H9 (cell line): Measurements from ENCODE around the gene KCNH1. TPM values are rescaled to one million over a fixed set of nuclear protein-coding genes. Genes with fewer than 3 reads are reported as not detected.

Experiments used
- DNase-seq: peaks from one replicate; pipeline ENCODE4 v3.0.0-alpha.2; 2017
- H2AFZ ChIP-seq: one replicate; pipeline ENCODE4 v1.6.1; 2013; ENCODE audit warnings: mild to moderate bottlenecking, low read length, control low read depth, moderate library complexity
- H2AK5ac ChIP-seq: 2 replicates; pipeline ENCODE4 v1.6.1; 2013; ENCODE audit warnings: low read length, control low read depth, mixed read lengths; ENCODE audit not compliant: insufficient read length
- H2BK120ac ChIP-seq: one replicate; pipeline ENCODE4 v1.6.1; 2013; ENCODE audit warnings: low read depth, mild to moderate bottlenecking, low read length, control low read depth, inconsistent platforms; ENCODE audit not compliant: poor library complexity, severe bottlenecking
- H2BK12ac ChIP-seq: 2 replicates; pipeline ENCODE4 v1.6.1; 2013; ENCODE audit warnings: low read length, control low read depth, mixed read lengths, low read depth; ENCODE audit not compliant: insufficient read length
- H2BK15ac ChIP-seq: 2 replicates; pipeline ENCODE4 v1.6.1; 2013; ENCODE audit warnings: low read depth, low read length, control low read depth
- H2BK20ac ChIP-seq: one replicate; pipeline ENCODE4 v1.6.1; 2013; ENCODE audit warnings: low read depth, mild to moderate bottlenecking, low read length, control low read depth, inconsistent platforms; ENCODE audit not compliant: poor library complexity, severe bottlenecking
- H2BK5ac ChIP-seq: 2 replicates; pipeline ENCODE4 v1.6.1; 2013; ENCODE audit warnings: low read length, control low read depth, mixed read lengths; ENCODE audit not compliant: insufficient read length
- H3K14ac ChIP-seq: 2 replicates; pipeline ENCODE4 v1.6.1; 2013; ENCODE audit warnings: low read length, control low read depth; ENCODE audit not compliant: insufficient read depth
- H3K18ac ChIP-seq: 2 replicates; pipeline ENCODE4 v1.6.1; 2013; ENCODE audit warnings: low read depth, mild to moderate bottlenecking, mixed read lengths, low read length, control low read depth; ENCODE audit not compliant: insufficient read length
- H3K23ac ChIP-seq: 2 replicates; pipeline ENCODE4 v1.6.1; 2013; ENCODE audit warnings: low read length, control low read depth, mixed read lengths, low read depth; ENCODE audit not compliant: insufficient read length
- H3K23me2 ChIP-seq: 2 replicates; pipeline ENCODE4 v1.6.1; 2013; ENCODE audit warnings: low read depth, mild to moderate bottlenecking, mixed read lengths, low read length, control low read depth; ENCODE audit not compliant: insufficient read length, poor library complexity, severe bottlenecking
- H3K27ac ChIP-seq: 2 replicates; pipeline ENCODE4 v1.5.1; 2013; ENCODE audit warnings: low read length, control low read depth, mixed read lengths, low read depth; ENCODE audit not compliant: insufficient read length
- H3K27me3 ChIP-seq: 2 replicates; pipeline ENCODE4 v1.6.1; 2013; ENCODE audit warnings: low read length, control low read depth, inconsistent platforms; ENCODE audit not compliant: insufficient read depth
- H3K4ac ChIP-seq: 2 replicates; pipeline ENCODE4 v1.6.1; 2013; ENCODE audit warnings: low read depth, mild to moderate bottlenecking, control low read depth, inconsistent platforms, low read length, moderate library complexity
- H3K4me1 ChIP-seq: 2 replicates; pipeline ENCODE4 v1.6.1; 2013; ENCODE audit warnings: low read length, control low read depth, inconsistent platforms; ENCODE audit not compliant: insufficient read depth
- H3K4me2 ChIP-seq: 2 replicates; pipeline ENCODE4 v1.6.1; 2013; ENCODE audit warnings: low read length, control low read depth, mixed read lengths; ENCODE audit not compliant: insufficient read length, insufficient read depth
- H3K56ac ChIP-seq: 2 replicates; pipeline ENCODE4 v1.6.1; 2013; ENCODE audit warnings: low read depth, mild to moderate bottlenecking, mixed read lengths, low read length, control low read depth; ENCODE audit not compliant: insufficient read length
- H3K79me1 ChIP-seq: 2 replicates; pipeline ENCODE4 v1.6.1; 2013; ENCODE audit warnings: low read depth, mild to moderate bottlenecking, moderate library complexity, low read length, control low read depth, inconsistent platforms; ENCODE audit not compliant: insufficient read depth, poor library complexity, severe bottlenecking
- H3K79me2 ChIP-seq: 2 replicates; pipeline ENCODE4 v1.6.1; 2013; ENCODE audit warnings: low read length, control low read depth, inconsistent platforms; ENCODE audit not compliant: insufficient read depth
- H3K9ac ChIP-seq: 2 replicates; pipeline ENCODE4 v1.6.1; 2013; ENCODE audit warnings: low read length, control low read depth, mixed read lengths; ENCODE audit not compliant: insufficient read length; ENCODE audit errors: extremely low read depth
- H3K9me3 ChIP-seq: one replicate; pipeline ENCODE4 v1.6.1; 2013; ENCODE audit warnings: low read depth, low read length, inconsistent platforms; ENCODE audit not compliant: control insufficient read depth
- H3T11ph ChIP-seq: one replicate; pipeline ENCODE4 v1.6.1; 2013; ENCODE audit warnings: mild to moderate bottlenecking, low read length, control low read depth, inconsistent platforms
- H4K20me1 ChIP-seq: one replicate; pipeline ENCODE4 v1.6.1; 2013; ENCODE audit not compliant: control insufficient read depth, insufficient read length, insufficient read depth
- H4K5ac ChIP-seq: 2 replicates; pipeline ENCODE4 v1.6.1; 2013; ENCODE audit warnings: low read depth, mild to moderate bottlenecking, mixed read lengths, low read length, control low read depth; ENCODE audit not compliant: insufficient read length
- H4K8ac ChIP-seq: replicated peaks from 2 replicates; pipeline ENCODE4 v1.6.1; 2013; ENCODE audit warnings: low read length, control low read depth, mixed read lengths, low read depth; ENCODE audit not compliant: insufficient read length
- H4K91ac ChIP-seq: 2 replicates; pipeline ENCODE4 v1.6.1; 2013; ENCODE audit warnings: low read depth, mild to moderate bottlenecking, moderate library complexity, mixed read lengths, low read length, control low read depth; ENCODE audit not compliant: insufficient read length
- H3K27ac Mint-ChIP-seq, 3 experiments: 2 replicates in 2 of 3; 3 replicates in 1 of 3; pipeline ENCODE4 v1.8.0; 2020 to 2021; ENCODE audit warnings: mixed read lengths in 3 of 3, mild to moderate bottlenecking in 1 of 3, moderate library complexity in 1 of 3
- H3K27me3 Mint-ChIP-seq: 2 replicates; pipeline ENCODE4 v1.8.0; 2021; ENCODE audit warnings: low read depth, mild to moderate bottlenecking, moderate library complexity, mixed read lengths
- H3K36me3 Mint-ChIP-seq, 3 experiments: 2 replicates in 2 of 3; 3 replicates in 1 of 3; pipeline ENCODE4 v1.8.0; 2020 to 2021; ENCODE audit warnings: low read depth in 3 of 3, mixed read lengths in 3 of 3; ENCODE audit not compliant: insufficient read depth in 1 of 3
- H3K4me1 Mint-ChIP-seq, 2 experiments: 2 replicates each; pipeline ENCODE4 v1.8.0; 2020; ENCODE audit warnings: mixed read lengths in 2 of 2
- H3K4me3 Mint-ChIP-seq, 2 experiments: 2 replicates in 1 of 2; 3 replicates in 1 of 2; pipeline ENCODE4 v1.8.0; 2020 to 2021; ENCODE audit warnings: mild to moderate bottlenecking in 2 of 2, mixed read lengths in 2 of 2, moderate library complexity in 1 of 2
- H3K9me3 Mint-ChIP-seq, 2 experiments: 2 replicates in 1 of 2; 3 replicates in 1 of 2; pipeline ENCODE4 v1.8.0; 2020; ENCODE audit warnings: mild to moderate bottlenecking in 2 of 2, mixed read lengths in 2 of 2, moderate library complexity in 1 of 2
- whole genome bisulfite sequencing: extraction: QIAGEN DNeasy Blood & Tissue Kit; methylation state at CpG from one replicate; pipeline ENCODE4 v1.1.7; 2013; ENCODE audit warnings: missing lambda C conversion rate, low lambda C conversion rate, mixed read lengths; ENCODE audit not compliant: insufficient read length; ENCODE audit errors: extremely low coverage; 5-methylcytosine and 5-hydroxymethylcytosine counted together
- total RNA-seq: library from RNA; stranded (reverse); gene quantifications from 2 replicates; pipeline ENCODE4 v1.2.1, GENCODE V29; 2021
- TF ChIP-seq, protein P1 (sequence below): fragments of 200-600 bp; sonication (generic); conservative IDR thresholded peaks from 3 replicates; pipeline ENCODE4 v1.8.0; 2021; ENCODE audit warnings: antibody characterized with exemption, mild to moderate bottlenecking

KCNH1 gene
- total RNA-seq, 1 experiment from 2014 or later, result 0.11 TPM

GRCh38 chr1:210882414-210883221 lies 251.3 kb downstream of the KCNH1 start:
- H4K91ac ChIP-seq, result no peak overlapping the region
- H3K79me2 ChIP-seq, result no peaks in the 10 kb centered on the region
- no peak overlapping the region for H2BK120ac ChIP-seq
- H4K20me1 ChIP-seq, result no peaks in the 10 kb centered on the region
- Mint-ChIP-seq H3K27me3 (peaks cover 1% of the 10 kb centered on the region; the same call in 1 of the 2 replicates), H3K27ac (no peak overlapping the region; a peak in 1 of 7 replicates), H3K9me3 (no peaks in the 10 kb centered on the region; a peak in 2 of 5 replicates), H3K4me3 (no peak overlapping the region), H3K4me1 (peaks cover 13 to 16% of the 10 kb centered on the region in 2 experiments), H3K36me3 (peaks cover 0 to 2% (median 0%) of the 10 kb centered on the region in 3 experiments; a peak in 2 of 7 replicates)
- WGBS, result no CpG with 5 or more reads among the region's 8 CpGs
- no peak for DNase-seq
- no peak overlapping the region for H2BK12ac ChIP-seq
- TF ChIP-seq, protein P1, sequence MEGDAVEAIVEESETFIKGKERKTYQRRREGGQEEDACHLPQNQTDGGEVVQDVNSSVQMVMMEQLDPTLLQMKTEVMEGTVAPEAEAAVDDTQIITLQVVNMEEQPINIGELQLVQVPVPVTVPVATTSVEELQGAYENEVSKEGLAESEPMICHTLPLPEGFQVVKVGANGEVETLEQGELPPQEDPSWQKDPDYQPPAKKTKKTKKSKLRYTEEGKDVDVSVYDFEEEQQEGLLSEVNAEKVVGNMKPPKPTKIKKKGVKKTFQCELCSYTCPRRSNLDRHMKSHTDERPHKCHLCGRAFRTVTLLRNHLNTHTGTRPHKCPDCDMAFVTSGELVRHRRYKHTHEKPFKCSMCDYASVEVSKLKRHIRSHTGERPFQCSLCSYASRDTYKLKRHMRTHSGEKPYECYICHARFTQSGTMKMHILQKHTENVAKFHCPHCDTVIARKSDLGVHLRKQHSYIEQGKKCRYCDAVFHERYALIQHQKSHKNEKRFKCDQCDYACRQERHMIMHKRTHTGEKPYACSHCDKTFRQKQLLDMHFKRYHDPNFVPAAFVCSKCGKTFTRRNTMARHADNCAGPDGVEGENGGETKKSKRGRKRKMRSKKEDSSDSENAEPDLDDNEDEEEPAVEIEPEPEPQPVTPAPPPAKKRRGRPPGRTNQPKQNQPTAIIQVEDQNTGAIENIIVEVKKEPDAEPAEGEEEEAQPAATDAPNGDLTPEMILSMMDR, result no peak
- H3K79me1 ChIP-seq, result no peaks in the 10 kb centered on the region
- no peak overlapping the region for H3T11ph ChIP-seq
- no peak overlapping the region for H4K8ac ChIP-seq
- no peak overlapping the region for H2BK20ac ChIP-seq
- no peaks in the 10 kb centered on the region for H3K9me3 ChIP-seq
- no peak overlapping the region for H2BK5ac ChIP-seq
- H3K14ac ChIP-seq, result no peak overlapping the region
- no peak overlapping the region for H2BK15ac ChIP-seq
- H3K9ac ChIP-seq, result no peak overlapping the region
- H3K56ac ChIP-seq, result no peak overlapping the region
- H3K4me1 ChIP-seq, result no peaks in the 10 kb centered on the region; the same call in 1 of the 2 replicates
- no peak overlapping the region for H3K23ac ChIP-seq
- H3K23me2 ChIP-seq, result no peaks in the 10 kb centered on the region
- H3K4ac ChIP-seq, result no peak overlapping the region
- H3K4me2 ChIP-seq, result no peak overlapping the region
- H3K27me3 ChIP-seq, result no peaks in the 10 kb centered on the region
- H4K5ac ChIP-seq, result no peak overlapping the region
- no peak overlapping the region for H3K27ac ChIP-seq
- no peak overlapping the region for H3K18ac ChIP-seq
- no peak overlapping the region for H2AFZ ChIP-seq
- no peak overlapping the region for H2AK5ac ChIP-seq
